HEK293T (cell line): ENCODE measurements around the gene ZDHHC18.

Experiments used
- ARNT ChIP-seq: fragments of 450-650 bp; IDR thresholded peaks from 2 replicates; pipeline ENCODE4 v1.6.1; 2017; ENCODE audit warnings: mild to moderate bottlenecking
- BHLHE40 ChIP-seq: fragments of 450-650 bp; IDR thresholded peaks from 2 replicates; pipeline ENCODE4 v1.6.1; 2016; ENCODE audit warnings: mild to moderate bottlenecking, moderate library complexity, borderline replicate concordance
- CTBP1 ChIP-seq: fragments of 450-650 bp; IDR thresholded peaks from 2 replicates; pipeline ENCODE4 v1.6.1; 2016; ENCODE audit warnings: borderline replicate concordance
- ELF4 ChIP-seq: fragments of 450-650 bp; IDR thresholded peaks from 2 replicates; pipeline ENCODE4 v1.6.1; 2017; ENCODE audit warnings: antibody characterized with exemption
- FOXK2 ChIP-seq: fragments of 450-650 bp; IDR thresholded peaks from 2 replicates; pipeline ENCODE4 v1.6.1; 2016; ENCODE audit warnings: mild to moderate bottlenecking
- PKNOX1 ChIP-seq: fragments of 450-650 bp; IDR thresholded peaks from 2 replicates; pipeline ENCODE4 v1.6.1; 2016
- SP1 ChIP-seq: fragments of 450-650 bp; IDR thresholded peaks from 2 replicates; pipeline ENCODE4 v1.6.1; 2017
- SUZ12 ChIP-seq: fragments of 450-650 bp; IDR thresholded peaks from 2 replicates; pipeline ENCODE4 v1.6.1; 2016; ENCODE audit warnings: mild to moderate bottlenecking
- ZNF384 ChIP-seq: fragments of 450-650 bp; IDR thresholded peaks from 2 replicates; pipeline ENCODE4 v1.6.1; 2016

- TF ChIP-seq ELF4 (no peak), ZNF384 (no peak), FOXK2 (no peak), SP1 (no peak), BHLHE40 (no peak), ARNT (no peak), PKNOX1 (no peak), CTBP1 (no peak), SUZ12 (no peak)
Measured at GRCh38 chr1:26874896-26875295, 48.4 kb downstream of the ZDHHC18 start.
